ENCODE data around the gene NTMT2.

The NTMT2 gene

DNA sequence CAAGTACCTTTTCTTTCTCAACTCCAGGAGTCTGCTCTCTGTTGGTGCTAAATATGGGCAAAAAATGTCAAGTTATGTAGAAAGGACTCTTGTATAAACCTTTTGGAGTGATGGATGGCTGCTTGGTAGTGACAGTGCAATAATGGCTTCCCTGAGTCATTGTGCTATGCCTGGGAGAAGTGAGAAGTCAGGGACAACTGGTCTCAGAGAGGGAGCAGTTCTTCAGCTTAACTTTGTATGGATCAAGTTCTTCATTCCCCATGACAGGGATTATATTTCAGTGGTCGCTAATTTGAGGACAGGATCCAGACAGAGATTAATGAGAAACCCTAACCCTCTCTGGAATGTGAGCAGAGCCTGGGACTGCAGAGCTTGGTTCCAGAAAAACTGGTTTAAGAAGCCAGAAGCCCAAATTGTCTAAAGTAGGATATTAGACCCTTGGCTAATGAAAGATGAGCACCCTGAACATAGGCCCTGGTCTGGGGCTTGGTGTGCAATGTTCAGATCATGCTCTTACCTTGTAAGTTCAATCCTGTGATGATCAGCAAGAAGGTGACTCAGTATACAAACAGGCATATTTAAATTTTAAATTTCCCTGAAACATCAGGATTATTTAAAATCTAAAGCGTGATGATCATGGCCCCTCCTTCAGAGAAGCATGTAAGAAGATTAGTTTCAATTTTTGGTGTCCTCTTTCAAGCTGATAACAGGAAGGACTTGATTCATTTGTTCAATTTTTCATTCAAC, 50.9 kb downstream of the NTMT2 start:
- no peak for DNase-seq (ENCODE audit: low read depth)
- H3K4me3 ChIP-seq (ENCODE audit: low read depth, low read length) = no peak overlapping the region
- TF ChIP-seq, protein P1, sequence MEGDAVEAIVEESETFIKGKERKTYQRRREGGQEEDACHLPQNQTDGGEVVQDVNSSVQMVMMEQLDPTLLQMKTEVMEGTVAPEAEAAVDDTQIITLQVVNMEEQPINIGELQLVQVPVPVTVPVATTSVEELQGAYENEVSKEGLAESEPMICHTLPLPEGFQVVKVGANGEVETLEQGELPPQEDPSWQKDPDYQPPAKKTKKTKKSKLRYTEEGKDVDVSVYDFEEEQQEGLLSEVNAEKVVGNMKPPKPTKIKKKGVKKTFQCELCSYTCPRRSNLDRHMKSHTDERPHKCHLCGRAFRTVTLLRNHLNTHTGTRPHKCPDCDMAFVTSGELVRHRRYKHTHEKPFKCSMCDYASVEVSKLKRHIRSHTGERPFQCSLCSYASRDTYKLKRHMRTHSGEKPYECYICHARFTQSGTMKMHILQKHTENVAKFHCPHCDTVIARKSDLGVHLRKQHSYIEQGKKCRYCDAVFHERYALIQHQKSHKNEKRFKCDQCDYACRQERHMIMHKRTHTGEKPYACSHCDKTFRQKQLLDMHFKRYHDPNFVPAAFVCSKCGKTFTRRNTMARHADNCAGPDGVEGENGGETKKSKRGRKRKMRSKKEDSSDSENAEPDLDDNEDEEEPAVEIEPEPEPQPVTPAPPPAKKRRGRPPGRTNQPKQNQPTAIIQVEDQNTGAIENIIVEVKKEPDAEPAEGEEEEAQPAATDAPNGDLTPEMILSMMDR (IDR thresholded peaks at IDR 0.05; ENCODE audit: insufficient read depth, low read depth, low read length, missing control alignments) = no peak

DNA sequence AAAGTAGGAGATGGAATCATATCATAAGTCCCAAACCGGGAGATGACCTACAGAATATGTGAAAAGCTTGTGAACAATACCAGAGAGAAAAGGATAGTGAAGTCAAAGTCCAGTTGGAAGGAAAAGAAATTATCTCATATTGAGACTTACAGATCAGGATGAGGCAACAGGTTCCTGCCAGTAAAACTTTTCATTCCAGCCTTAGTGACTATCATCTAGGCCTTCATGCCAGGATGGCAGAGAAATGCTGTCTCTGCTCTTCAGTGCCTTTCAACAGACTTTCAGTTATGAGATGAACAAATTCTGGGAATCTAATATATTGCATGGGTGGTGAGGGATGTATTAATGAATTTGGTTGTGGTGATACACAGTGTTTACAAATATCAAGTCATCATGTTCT, 52.3 kb downstream of the NTMT2 start:
- no peak overlapping the region for H3K4me3 ChIP-seq (ENCODE audit: low read depth, low read length)
- no peak for DNase-seq (ENCODE audit: low read depth)
- TF ChIP-seq, protein P1 (IDR thresholded peaks at IDR 0.05; ENCODE audit: insufficient read depth, low read depth, low read length, missing control alignments) = no peak

DNA sequence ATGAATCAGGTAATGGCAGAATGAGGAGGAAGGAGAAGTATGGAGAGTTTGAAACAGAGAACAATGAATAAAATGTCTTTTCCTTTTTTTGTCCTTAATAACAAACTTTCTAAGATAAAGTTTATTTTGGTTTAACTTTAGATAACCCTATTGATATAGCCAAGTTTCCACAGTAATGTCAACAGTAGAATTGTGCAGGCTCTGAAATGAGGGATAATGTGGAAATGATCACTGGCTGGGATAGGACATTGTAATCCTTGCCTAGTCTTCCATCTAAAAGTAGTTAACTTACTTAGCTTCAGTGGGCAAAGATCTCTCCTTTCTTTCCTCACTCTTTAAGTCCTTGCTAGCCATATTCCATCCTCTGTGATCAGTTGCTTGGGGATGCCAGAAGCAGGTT, 52.8 kb downstream of the NTMT2 start:
- no peak for DNase-seq (ENCODE audit: low read depth)
- no peak overlapping the region for H3K4me3 ChIP-seq (ENCODE audit: low read depth, low read length)
- TF ChIP-seq, protein P1 (IDR thresholded peaks at IDR 0.05; ENCODE audit: insufficient read depth, low read depth, low read length, missing control alignments) = no peak

DNA sequence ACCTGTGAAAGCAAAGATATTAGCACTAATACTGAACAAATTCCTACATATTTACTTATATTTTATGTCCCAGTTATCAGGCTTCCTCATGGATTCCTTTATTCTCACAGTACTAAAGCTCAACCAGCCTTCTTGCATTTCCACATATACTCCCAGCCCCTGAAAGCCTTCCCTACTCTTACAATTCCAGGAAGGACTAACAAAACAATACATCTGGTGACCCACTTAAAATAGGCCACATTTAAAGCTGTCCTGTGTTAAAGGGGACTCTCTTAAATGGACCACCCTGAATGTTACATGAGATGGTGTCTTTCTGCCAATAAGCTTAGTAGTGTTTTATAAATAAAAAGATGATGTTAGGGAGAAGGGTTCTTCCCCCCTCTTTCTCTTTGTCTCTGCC, 54.4 kb downstream of the NTMT2 start:
- TF ChIP-seq, protein P1 (IDR thresholded peaks at IDR 0.05; ENCODE audit: insufficient read depth, low read depth, low read length, missing control alignments) = no peak
- no peak for DNase-seq (ENCODE audit: low read depth)
- no peak overlapping the region for H3K4me3 ChIP-seq (ENCODE audit: low read depth, low read length)

DNA sequence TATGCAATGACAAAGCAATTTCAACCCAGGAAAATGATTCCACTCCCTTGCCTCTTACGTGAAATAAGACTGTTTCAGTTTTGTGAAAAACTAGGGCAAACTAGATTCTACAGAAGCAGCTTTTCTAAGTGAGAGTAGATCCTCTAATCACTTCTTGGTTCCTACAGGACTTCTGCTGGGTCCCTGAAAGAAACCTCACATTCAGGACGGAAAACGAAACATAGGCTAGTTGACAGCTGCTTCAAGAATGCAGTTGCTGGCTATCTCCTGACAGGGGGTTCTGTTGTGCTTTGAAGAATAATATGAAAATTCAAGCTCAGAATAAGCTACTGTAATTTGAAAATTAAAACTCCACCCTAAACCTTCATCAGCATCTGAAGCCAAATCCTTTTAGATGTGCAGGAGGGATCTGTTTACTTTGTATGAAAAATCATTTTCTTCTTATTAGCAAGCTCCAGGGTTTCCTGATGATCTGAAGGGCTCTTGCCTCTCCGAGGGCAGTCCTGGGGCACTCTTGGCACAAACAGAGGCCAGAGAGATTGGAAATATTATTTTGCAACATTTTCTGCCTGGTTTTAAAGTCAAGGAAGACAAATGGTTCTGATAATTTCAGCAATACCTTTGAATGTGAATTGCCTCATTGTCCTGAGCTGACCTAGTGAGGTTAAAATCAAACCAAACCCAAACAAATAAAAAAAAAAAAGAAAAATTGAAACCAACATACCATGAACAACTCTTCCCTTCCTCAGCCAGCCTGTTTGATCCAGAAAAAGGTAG, 55.0 kb downstream of the NTMT2 start:
- TF ChIP-seq, protein P1 (IDR thresholded peaks at IDR 0.05; ENCODE audit: insufficient read depth, low read depth, low read length, missing control alignments) = no peak

DNA sequence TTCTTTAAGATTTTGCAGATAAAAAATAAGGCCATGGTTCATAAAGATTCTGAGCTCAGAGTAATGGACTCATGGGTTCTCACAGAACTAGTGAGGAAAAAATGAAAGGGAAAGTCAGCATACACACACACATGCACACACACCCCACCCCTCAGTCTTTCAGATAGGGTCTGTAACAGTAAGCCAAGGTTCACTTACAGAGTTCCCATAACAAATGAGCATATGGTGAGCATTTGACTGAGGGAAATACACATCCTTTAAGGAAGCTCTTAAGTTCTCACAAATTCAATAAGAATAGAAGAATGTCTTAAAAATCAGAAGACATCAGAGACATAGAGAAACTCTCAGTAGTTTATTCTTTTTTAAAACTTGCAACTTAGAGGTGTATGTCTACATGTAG, 57.9 kb downstream of the NTMT2 start:
- no peak for DNase-seq (ENCODE audit: low read depth)
- TF ChIP-seq, protein P1 (IDR thresholded peaks at IDR 0.05; ENCODE audit: insufficient read depth, low read depth, low read length, missing control alignments) = no peak
- no peak overlapping the region for H3K4me3 ChIP-seq (ENCODE audit: low read depth, low read length)

More for the DNA sequence above, 55.0 kb downstream of the NTMT2 start:
- H3K4me3 ChIP-seq (ENCODE audit: low read depth, low read length) = no peak overlapping the region
- DNase-seq (ENCODE audit: low read depth) = no peak

Measured in GM12865 (cell line).